ENCODE data around the gene TMEM19.

The TMEM19 gene

DNA sequence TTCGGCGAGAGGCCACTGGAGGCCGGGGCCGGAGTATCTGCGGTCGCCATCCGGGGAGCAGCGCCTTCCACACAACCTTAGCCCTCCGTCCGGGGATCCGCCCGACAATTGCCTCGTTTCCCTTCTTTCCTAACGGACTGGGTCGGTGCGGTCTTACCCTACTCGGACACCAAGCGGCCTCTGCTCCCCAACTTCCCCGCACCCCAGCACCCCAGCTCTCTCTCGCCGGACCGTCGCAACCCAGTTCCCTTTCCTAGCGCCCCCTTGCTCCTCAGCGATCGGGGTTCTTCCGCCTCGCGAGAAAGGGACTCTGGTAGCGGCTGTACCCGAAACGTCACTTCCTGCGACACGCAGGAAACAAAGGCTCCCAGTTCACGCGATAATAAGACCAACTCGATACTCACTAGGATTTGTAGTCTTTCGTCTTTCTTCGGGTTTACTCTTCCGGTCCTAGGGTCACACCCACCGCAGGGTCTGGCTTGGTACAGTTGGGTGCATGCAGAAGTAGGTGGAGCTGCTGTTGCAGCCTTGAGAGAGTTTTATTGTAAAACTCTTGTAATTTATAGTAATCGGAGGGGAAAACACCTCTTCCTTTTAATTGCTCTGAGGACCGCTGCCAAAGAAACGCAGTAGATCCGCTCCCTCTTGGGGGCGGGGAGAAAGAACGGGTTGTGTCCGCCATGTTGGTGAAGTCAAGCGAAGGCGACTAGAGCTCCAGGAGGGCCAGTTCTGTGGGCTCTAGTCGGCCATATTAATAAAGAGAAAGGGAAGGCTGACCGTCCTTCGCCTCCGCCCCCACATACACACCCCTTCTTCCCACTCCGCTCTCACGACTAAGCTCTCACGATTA, 22.1 kb upstream of the TMEM19 start, which contains the start of the genes THAP2 and ZFC3H1:
Gene THAP2, plus strand, starts transcription at position 741 of the 850 bp plus-strand sequence. CDS start 209 bp downstream, outside the sequence.
Gene ZFC3H1, minus strand, starts transcription at position 288 of the 850 bp plus-strand sequence. Its CDS starts 238 bp downstream, at position 50.
- H3K4me3 ChIP-seq, result peak within 1 kb of the TSS; percentile 93
- H3K9ac ChIP-seq, result peak within 1 kb of the TSS; percentile 95
- no peaks in the 10 kb centered on the region for H3K27me3 ChIP-seq
- no peak for TF ChIP-seq Cebpa-rat (IDR thresholded peaks at IDR 0.05)
- H3K9me3 ChIP-seq, result no peaks in the 10 kb centered on the region
- peaks cover 16% of the 10 kb centered on the region for H3K36me3 ChIP-seq
- peak within 1 kb of the TSS; percentile 90 for H3K4me2 ChIP-seq
- H3K4me1 ChIP-seq, result peaks cover 30% of the 10 kb centered on the region
- H4K20me1 ChIP-seq, result peaks cover 39% of the 10 kb centered on the region
- peak within 1 kb of the TSS; percentile 86 for H3K27ac ChIP-seq

DNA sequence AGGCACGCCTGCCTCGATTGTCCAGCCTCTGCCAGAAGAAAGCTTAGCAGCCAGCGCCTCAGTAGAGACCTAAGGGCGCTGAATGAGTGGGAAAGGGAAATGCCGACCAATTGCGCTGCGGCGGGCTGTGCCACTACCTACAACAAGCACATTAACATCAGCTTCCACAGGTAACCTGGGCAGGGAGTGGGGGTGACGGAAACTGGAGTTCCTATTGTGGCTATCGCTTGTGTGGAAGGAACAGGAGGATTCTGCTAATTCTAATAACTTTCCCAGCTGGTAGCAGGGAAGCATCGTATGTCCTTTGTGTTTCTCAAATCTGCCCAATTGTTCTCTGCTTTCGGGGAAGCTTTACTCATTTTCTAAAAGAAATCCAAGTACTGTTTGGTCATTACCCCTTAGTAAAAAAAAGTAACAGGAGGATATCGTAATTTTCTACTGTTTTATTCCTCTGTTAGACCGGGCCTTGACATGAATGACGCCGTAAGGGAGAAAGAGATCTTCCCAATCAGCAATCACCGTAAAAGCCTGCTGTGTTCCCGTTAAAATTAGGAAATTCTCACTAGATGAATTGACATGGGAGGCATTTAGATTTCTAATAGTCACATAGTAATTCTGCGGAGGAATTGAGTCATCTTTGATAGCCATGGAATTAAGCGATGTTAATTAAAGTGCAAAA, 21.3 kb upstream of the TMEM19 start:
- TF ChIP-seq Cebpa-rat (IDR thresholded peaks at IDR 0.05), result no peak
- peak overlapping the region; percentile 78 for H3K4me2 ChIP-seq
- H3K27me3 ChIP-seq, result no peaks in the 10 kb centered on the region
- H3K4me3 ChIP-seq, result peak overlapping the region; percentile 93
- peaks cover 30% of the 10 kb centered on the region for H3K4me1 ChIP-seq
- peak overlapping the region; percentile 86 for H3K27ac ChIP-seq
- peaks cover 39% of the 10 kb centered on the region for H4K20me1 ChIP-seq
- H3K9ac ChIP-seq, result peak overlapping the region; percentile 95
- no peaks in the 10 kb centered on the region for H3K9me3 ChIP-seq
- H3K36me3 ChIP-seq, result peaks cover 8% of the 10 kb centered on the region; the same call in 1 of the 2 replicates

DNA sequence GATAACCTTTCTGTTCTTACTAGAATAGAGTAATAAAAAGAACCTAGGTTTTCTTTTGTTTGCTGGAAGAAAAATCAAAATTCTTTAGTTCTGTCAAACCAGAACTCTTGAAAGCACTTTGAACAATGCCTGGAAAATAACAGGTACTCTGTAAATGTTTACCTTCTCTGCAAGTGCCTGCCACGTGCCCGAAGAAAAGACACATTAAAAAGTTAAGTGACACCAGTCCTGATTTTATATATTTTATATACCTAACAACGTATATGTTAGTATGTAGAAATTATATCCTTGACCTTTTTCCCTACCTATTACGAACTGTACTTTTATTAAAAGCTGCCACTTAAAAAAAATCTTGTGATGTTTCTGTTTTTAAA, 20.8 kb upstream of the TMEM19 start:
- peak overlapping the region; percentile 78 for H3K4me2 ChIP-seq
- peaks cover 35% of the 10 kb centered on the region for H4K20me1 ChIP-seq
- H3K4me1 ChIP-seq, result peaks cover 30% of the 10 kb centered on the region
- peak overlapping the region; percentile 86 for H3K27ac ChIP-seq
- no peaks in the 10 kb centered on the region for H3K9me3 ChIP-seq
- no peaks in the 10 kb centered on the region for H3K27me3 ChIP-seq
- peak overlapping the region; percentile 93 for H3K4me3 ChIP-seq
- TF ChIP-seq Cebpa-rat (IDR thresholded peaks at IDR 0.05), result no peak
- peaks cover 4% of the 10 kb centered on the region; the same call in 1 of the 2 replicates for H3K36me3 ChIP-seq
- peak overlapping the region; percentile 95 for H3K9ac ChIP-seq

DNA sequence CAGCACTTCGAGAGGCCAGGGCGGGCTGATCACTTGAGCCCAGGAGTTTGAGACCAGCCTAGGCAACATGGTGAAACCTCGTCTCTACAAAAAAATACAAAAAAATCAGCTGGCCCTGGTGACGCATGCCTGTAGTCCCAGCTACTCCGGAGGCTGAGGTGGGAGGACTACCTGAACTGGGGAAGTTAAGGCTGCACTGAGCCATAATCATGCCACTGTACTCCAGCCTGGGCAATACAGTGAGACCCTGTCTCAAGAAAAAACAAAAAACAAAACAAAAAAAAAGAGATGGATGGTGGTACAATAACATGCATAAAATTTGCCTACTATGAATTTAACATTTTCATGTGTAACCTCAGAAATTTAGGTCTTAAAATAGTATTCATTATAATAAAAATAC, 19.6 kb upstream of the TMEM19 start:
- H3K4me2 ChIP-seq, result peak overlapping the region; percentile 78; the same call in 1 of the 2 replicates

DNA sequence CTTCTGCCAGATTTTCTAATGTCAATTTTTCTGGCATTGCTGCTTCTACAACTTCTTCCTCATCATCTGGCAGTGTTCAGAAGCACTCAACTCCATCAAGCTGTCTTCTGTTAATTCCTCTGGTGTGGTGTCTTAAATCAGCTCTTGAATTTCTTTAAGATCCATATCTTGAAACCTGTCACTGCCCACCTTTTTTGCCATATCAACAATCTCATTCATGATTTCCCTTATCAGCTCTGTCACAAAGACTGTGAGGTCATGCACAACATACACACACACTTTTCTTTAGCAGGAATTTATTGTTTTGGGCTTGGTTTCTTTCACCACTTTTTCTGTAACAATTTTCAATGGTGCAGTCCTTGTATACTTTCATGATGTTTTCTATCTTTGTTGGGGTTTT, 14.6 kb upstream of the TMEM19 start:
- no peak overlapping the region for H3K9ac ChIP-seq
- no peak overlapping the region for H3K4me3 ChIP-seq
- no peak for TF ChIP-seq Cebpa-rat (IDR thresholded peaks at IDR 0.05)
- no peaks in the 10 kb centered on the region for H3K27me3 ChIP-seq
- H3K4me2 ChIP-seq, result no peak overlapping the region
- no peaks in the 10 kb centered on the region for H3K9me3 ChIP-seq
- no peaks in the 10 kb centered on the region for H4K20me1 ChIP-seq
- peaks cover under 1% of the 10 kb centered on the region; the same call in 1 of the 2 replicates for H3K4me1 ChIP-seq
- no peaks in the 10 kb centered on the region for H3K36me3 ChIP-seq
- no peak overlapping the region for H3K27ac ChIP-seq

More for the DNA sequence above, 19.6 kb upstream of the TMEM19 start:
- no peak for TF ChIP-seq Cebpa-rat (IDR thresholded peaks at IDR 0.05)
- Histone ChIP-seq H3K4me1 (peaks cover 24% of the 10 kb centered on the region), H3K9ac (no peak overlapping the region), H3K27me3 (no peaks in the 10 kb centered on the region), H3K36me3 (no peaks in the 10 kb centered on the region), H3K27ac (no peak overlapping the region), H4K20me1 (peaks cover 23% of the 10 kb centered on the region), H3K4me3 (no peak overlapping the region), H3K9me3 (no peaks in the 10 kb centered on the region)

DNA sequence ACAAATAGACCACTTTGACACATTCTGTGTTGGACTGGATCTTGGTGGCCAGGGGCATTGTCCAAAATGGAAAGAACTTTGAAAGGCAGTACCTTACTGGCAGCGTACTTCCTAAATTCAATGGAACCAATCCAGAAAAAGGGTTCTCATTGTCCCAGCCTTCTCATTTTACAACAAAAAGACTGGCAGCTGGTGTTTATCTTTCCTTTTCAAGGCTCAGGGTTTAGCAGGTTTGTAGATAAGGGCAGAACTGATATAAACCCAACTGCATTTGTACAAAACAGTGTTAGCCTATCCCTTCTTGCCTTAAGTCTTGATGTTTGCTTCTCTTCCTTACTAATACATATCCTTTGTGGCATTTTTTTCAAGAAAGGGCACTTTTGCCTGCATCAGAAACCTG, 14.1 kb upstream of the TMEM19 start:
- no peak overlapping the region for H3K27ac ChIP-seq
- H3K4me2 ChIP-seq, result no peak overlapping the region
- no peak overlapping the region for H3K4me3 ChIP-seq
- H3K36me3 ChIP-seq, result no peaks in the 10 kb centered on the region
- H3K4me1 ChIP-seq, result no peaks in the 10 kb centered on the region
- no peak for TF ChIP-seq Cebpa-rat (IDR thresholded peaks at IDR 0.05)
- no peaks in the 10 kb centered on the region for H3K9me3 ChIP-seq
- H4K20me1 ChIP-seq, result no peaks in the 10 kb centered on the region
- H3K9ac ChIP-seq, result no peak overlapping the region
- no peaks in the 10 kb centered on the region for H3K27me3 ChIP-seq

DNA sequence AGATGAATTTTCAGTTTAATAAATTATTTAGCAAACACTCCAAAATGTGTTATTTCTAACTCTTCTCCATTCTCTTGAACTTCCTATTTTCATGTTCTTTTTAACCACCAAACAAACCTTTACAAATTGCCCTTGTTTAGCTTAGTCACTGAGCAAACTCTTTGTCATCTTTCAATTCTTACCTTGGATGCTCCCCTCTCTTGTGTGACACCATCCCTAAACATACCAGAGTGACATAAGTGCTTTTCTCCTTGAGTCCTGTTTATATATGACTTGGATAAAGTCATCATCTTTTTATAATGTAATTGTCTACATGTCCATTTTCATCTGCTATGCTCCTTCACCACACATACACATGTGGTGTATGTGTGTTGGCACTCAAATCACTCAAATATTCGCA, 3.4 kb upstream of the TMEM19 start:
- H3K4me1 ChIP-seq, result peaks cover 14% of the 10 kb centered on the region
- H3K27ac ChIP-seq, result no peak overlapping the region
- H4K20me1 ChIP-seq, result no peaks in the 10 kb centered on the region

DNA sequence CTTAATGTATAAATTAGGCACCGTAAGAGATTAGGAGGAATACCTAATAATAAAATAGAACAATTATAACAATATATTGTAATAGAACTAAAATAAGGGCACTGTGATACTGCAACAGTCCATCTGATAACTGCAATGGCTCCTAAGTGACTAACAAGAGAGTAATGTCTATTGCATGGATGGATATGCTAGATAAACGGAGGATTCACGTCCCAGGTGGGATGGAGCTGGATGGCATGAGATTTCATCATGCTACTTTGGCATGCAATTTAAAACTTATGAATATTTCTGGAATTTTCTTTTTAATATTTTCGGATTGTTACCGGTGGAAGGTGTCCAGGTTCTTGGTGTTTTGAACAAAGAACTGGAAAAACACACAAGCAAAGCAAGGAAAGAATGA, 2.2 kb upstream of the TMEM19 start:
- H3K4me2 ChIP-seq, result no peak overlapping the region
- no peaks in the 10 kb centered on the region for H4K20me1 ChIP-seq
- H3K27me3 ChIP-seq, result no peaks in the 10 kb centered on the region
- H3K27ac ChIP-seq, result no peak overlapping the region
- H3K9ac ChIP-seq, result no peak overlapping the region
- H3K4me3 ChIP-seq, result no peak overlapping the region
- peaks cover 26% of the 10 kb centered on the region for H3K4me1 ChIP-seq
- H3K9me3 ChIP-seq, result no peaks in the 10 kb centered on the region
- H3K36me3 ChIP-seq, result no peaks in the 10 kb centered on the region
- TF ChIP-seq Cebpa-rat (IDR thresholded peaks at IDR 0.05), result no peak

More for the DNA sequence above, 3.4 kb upstream of the TMEM19 start:
- Histone ChIP-seq H3K4me3 (no peak overlapping the region), H3K27me3 (no peaks in the 10 kb centered on the region), H3K4me2 (no peak overlapping the region), H3K9ac (no peak overlapping the region), H3K9me3 (no peaks in the 10 kb centered on the region), H3K36me3 (no peaks in the 10 kb centered on the region)
- TF ChIP-seq Cebpa-rat (IDR thresholded peaks at IDR 0.05), result no peak

DNA sequence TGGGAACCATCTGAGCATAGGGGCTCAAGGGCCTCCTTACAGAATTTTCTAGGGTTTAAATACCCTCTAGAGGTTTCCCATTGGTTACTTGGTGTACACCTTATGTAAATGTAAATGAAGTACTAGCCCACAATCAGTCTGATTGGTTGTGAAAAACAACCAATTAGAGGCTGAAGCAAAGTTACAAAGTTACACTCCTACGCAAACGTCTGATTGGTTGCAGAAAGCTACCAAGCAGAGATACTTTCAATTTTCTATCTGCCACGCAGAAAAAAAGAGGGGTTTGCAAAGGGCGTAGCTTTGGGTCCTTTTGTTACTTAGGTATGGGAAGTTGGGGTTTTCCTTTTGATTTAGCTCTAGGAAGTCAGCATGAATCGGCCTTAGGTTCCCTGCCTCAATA, 1.8 kb upstream of the TMEM19 start:
- Histone ChIP-seq H3K4me2 (no peak overlapping the region), H3K9ac (no peak overlapping the region), H3K4me3 (no peak overlapping the region), H3K36me3 (no peaks in the 10 kb centered on the region), H3K9me3 (no peaks in the 10 kb centered on the region), H3K4me1 (peaks cover 31% of the 10 kb centered on the region), H4K20me1 (no peaks in the 10 kb centered on the region), H3K27me3 (no peaks in the 10 kb centered on the region), H3K27ac (no peak overlapping the region)
- TF ChIP-seq Cebpa-rat (IDR thresholded peaks at IDR 0.05), result no peak

Measured in BLaER1 (cell line).